Activated naive CD8-positive, alpha-beta T cell (primary cell): ENCODE results near the gene FAM222A.

Experiments used
- H3K27ac Mint-ChIP-seq: one replicate; pipeline ENCODE4 v1.8.0; 2021; ENCODE audit warnings: mixed read lengths
- H3K27me3 Mint-ChIP-seq: one replicate; pipeline ENCODE4 v1.8.0; 2021; ENCODE audit warnings: mixed read lengths
- H3K36me3 Mint-ChIP-seq: one replicate; pipeline ENCODE4 v1.8.0; 2021; ENCODE audit warnings: mixed read lengths
- H3K4me1 Mint-ChIP-seq: one replicate; pipeline ENCODE4 v1.8.0; 2021; ENCODE audit warnings: low read depth, mixed read lengths
- H3K4me3 Mint-ChIP-seq: one replicate; pipeline ENCODE4 v1.8.0; 2021; ENCODE audit warnings: mild to moderate bottlenecking, mixed read lengths
- H3K9me3 Mint-ChIP-seq: one replicate; pipeline ENCODE4 v1.8.0; 2021; ENCODE audit warnings: low read depth, mixed read lengths

The FAM222A gene

DNA sequence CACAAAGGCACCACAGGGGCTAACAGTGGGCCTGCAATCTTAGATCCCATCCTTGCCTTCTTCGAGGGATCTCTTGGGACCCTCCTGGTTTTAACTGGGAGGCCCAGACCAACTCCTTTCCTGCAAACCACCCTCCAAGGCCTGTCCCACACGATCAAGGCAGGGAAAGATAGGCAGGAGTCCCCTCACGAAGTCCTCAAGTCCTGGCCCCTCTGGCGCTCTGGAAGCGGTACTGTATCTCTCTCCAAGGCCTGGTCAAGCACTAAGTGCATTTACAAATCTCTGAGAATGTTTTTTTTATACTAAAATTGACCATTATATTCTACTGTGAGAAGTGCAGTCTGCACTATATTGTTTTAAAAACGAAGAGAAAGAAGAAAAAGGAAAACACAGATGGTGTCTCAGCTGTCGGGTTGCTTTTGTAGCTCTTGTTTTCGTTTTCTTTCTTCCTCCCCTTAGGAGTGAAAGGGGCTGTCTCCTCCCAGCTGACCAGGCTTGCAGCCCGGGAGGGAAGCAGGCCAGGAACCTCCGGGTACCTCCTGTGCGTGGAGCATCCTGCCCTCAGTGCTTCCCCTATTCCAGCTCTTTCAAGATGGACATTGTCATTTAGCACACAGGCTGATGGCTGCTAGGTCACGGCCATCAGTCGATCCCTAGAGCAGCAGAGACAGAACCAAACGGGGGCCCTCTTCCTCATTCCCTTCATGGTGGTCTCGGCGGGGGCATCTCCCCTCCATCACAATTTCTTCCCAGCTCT is 56.7 kb downstream of the FAM222A start:
- no peak overlapping the region for H3K27ac Mint-ChIP-seq

DNA sequence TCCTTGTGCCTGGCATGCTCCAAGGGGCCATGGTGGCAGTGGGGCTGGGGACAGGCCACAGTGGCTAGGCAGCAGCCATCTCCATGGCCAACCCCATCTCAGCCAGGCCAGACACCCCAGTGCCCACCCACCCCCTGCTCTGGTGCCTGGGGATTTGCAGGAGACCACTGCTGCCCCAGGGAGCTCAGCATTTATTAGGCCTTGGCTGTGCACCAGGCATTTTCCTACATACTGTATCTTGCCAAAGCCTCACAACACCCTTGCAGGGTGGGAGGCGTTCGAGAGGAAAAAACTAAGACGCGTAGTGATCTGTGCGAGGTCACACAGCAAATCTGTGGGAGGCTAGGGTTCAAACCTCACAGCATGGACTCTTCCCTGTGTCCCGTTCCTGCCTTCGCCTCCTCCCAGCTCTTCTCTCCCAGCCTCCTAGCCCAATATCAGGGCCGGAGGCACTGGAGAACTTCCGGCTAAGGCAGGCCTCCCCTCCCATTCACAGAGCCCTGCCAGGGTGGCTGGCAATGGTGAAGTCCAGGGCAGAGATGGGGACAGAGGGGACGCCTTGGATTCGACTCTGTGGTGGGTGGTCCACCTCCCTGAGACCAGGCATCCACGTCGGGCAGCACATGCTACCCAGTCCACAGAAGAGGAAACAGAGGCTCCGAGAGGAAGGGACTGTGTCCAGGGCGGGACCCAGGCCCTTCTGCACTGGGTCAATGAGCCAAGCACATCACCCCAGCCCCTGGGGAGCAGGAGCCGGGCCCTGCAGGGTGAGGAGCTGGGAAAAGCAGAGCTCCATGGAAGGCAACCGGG is 57.4 kb downstream of the FAM222A start:
- Mint-ChIP-seq H3K27me3 (peaks cover 2% of the 10 kb centered on the region), H3K9me3 (no peaks in the 10 kb centered on the region), H3K4me1 (peaks cover 4% of the 10 kb centered on the region), H3K27ac (no peak overlapping the region), H3K4me3 (no peak overlapping the region), H3K36me3 (no peaks in the 10 kb centered on the region)

More for the DNA sequence above, 56.7 kb downstream of the FAM222A start:
- Mint-ChIP-seq H3K36me3 (no peaks in the 10 kb centered on the region), H3K9me3 (no peaks in the 10 kb centered on the region), H3K27me3 (peaks cover 2% of the 10 kb centered on the region), H3K4me3 (no peak overlapping the region), H3K4me1 (peaks cover 4% of the 10 kb centered on the region)

DNA sequence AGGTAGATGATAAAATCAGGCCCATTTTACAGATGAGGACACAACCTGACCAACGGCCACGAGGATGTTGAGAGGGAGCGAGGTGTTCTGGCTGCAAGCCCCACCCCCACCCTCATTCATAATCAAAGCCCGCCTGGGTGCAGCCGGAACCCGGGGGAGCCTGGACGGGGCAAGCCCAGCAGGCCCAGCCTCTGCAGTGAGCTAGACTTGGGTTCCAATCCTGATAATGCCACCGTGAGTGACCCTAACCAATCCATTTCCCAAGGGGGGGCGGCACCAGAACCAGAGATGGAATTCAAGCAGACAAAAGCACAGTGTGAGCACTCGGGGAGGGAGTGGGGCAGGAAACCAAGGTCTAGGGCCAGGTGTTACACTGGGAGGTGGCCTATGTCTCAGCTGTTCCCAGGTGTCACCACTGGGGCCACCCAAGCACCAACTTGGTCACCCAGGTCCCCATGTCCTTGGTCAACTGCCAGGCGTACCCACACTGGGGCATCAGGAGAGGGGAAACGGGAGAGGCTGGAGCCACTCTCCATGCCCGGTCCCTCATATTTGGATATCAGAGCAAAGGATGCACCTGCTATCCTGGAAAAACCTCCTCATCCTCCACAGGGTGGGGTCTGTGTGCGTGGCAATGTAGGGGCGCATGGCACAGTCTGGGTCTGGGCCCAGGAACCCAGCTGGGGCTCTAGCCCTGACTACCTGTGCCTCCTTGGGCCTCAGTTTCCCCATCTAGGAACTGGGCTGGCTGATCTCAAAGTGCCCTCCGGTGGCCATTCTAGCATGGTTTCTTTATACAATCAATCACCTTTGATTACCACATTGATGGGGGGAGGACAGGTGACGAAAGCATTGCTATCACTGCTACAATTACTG is 58.4 kb downstream of the FAM222A start:
- H3K27ac Mint-ChIP-seq = no peak overlapping the region
- H3K4me3 Mint-ChIP-seq = peak overlapping the region; percentile 78
- peaks cover 2% of the 10 kb centered on the region for H3K27me3 Mint-ChIP-seq
- peaks cover 4% of the 10 kb centered on the region for H3K4me1 Mint-ChIP-seq
- H3K9me3 Mint-ChIP-seq = no peaks in the 10 kb centered on the region
- no peaks in the 10 kb centered on the region for H3K36me3 Mint-ChIP-seq

DNA sequence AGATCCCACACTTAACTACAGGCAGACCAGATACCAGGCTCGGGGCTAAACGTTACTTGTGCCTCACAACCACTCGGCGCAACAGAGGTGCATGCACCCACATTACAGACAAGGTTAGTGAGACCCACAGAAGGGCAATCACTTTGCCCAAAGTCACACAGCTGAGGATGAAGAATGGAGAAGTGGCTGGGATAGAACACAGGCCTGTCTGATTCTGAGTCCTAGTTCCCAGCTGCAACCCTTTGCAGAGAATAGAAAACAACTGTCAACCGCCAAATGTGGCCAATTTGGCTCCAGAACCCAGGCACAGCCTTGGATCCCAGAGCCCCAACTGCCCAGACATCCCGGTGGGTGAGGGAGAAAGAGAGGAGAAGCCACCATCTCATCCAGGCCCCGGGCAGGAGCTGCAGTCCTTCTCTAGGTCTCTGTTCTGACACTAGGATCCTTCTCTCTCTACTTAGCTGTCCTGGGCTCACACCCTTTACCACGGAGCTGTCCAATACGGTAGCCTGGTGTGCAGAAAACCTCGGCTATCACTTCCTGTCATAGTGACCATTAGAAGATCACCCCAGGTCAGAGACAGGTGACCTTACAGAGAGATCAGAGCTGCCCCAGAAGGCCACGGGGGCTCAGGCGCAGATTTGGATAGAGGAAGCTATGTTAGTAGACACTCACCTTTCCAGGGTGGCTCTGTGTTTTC is 59.1 kb downstream of the FAM222A start:
- no peaks in the 10 kb centered on the region for H3K36me3 Mint-ChIP-seq
- peaks cover 9% of the 10 kb centered on the region for H3K4me1 Mint-ChIP-seq
- H3K9me3 Mint-ChIP-seq = no peaks in the 10 kb centered on the region
- H3K27ac Mint-ChIP-seq = peak overlapping the region; percentile 41
- H3K27me3 Mint-ChIP-seq = peaks cover 2% of the 10 kb centered on the region
- H3K4me3 Mint-ChIP-seq = peak overlapping the region; percentile 78

DNA sequence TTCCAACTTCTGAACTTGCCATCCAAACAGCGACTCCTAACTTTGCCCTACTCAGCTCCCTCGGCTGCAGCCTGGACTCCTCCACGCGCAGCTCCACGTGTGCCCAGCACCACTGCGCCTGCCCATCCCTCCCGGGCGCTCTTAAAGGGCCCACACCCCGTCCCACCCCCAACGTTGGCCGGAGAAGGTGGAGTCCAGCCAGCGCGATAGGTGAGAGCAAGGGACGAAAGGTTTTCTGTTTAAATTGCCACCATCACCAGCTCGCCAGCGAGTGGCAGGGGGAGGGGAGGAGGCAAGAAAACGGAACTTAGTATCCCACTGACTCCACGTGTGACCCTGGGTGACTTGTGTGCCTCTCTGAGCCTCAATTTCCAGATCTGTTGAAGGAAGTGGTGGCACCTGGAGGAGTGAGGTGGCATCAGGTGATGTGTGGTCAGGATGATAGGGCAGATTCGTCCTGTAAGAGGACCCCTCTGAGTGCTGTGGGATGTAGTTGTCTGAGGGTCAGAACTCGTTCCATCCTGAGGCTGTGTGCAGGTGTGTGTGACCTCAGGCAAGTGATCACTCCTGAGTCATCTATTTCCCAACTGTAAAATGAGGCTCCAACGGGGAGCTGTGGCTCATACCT is 59.9 kb downstream of the FAM222A start:
- Mint-ChIP-seq H3K27me3 (peaks cover 2% of the 10 kb centered on the region), H3K4me1 (peaks cover 9% of the 10 kb centered on the region), H3K4me3 (peak overlapping the region; percentile 78), H3K27ac (no peak overlapping the region), H3K9me3 (no peaks in the 10 kb centered on the region), H3K36me3 (no peaks in the 10 kb centered on the region)

DNA sequence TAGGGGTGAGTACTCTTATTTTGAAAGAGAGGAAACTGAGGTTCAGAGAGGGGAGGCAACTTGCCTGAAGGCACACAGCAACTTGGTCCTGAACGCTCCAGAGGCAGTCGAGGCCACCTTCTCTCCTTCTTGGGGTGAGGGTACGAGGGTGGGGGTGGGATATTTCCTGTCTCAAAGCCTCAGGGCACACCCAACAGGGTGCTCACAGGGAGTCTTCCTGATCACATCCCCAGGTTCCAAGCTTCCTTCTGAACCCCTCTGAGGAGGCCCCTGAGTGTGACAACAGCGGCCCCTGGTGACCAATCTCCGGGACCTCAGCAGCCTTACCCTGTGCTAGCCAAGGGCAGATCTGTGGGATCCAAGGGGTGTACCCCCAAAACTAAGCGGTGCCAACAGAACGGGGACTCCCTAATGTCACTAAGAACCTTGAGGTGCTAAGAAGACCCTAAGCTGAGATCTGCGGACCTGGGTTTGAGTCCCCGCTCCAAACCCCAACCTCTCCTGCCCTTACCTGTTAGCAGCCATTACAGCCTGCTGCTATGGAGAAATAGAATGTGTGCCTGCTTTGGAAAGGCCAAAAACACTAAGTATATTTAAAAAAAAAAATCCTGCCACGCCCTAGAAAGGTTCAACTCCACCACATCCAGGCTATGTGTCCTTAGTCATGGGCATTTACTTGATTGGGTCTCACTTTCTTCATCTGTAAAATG is 61.7 kb downstream of the FAM222A start:
- Mint-ChIP-seq H3K27ac (no peak overlapping the region), H3K36me3 (no peaks in the 10 kb centered on the region), H3K4me3 (no peak overlapping the region), H3K27me3 (peaks cover 2% of the 10 kb centered on the region), H3K9me3 (no peaks in the 10 kb centered on the region), H3K4me1 (peaks cover 9% of the 10 kb centered on the region)

DNA sequence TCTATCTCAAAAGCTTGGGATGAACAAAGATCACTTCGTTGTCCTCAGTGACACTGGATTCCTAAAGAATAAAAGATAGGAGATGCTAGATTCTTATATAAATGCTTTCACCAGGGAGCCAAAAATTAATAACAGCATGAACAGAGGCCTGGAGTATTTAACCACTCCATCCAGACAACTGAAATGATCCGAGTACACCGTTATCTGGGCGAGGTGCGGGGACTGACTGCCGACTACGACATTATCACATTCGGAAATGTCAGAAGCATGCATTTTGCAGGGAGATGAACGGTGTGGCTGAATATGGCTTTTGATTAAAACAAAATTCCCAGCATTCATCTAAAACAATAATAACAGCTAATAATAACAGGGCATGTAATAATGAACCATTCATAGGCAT is 63.0 kb downstream of the FAM222A start:
- no peaks in the 10 kb centered on the region for H3K9me3 Mint-ChIP-seq
- H3K4me3 Mint-ChIP-seq = no peak overlapping the region
- H3K27ac Mint-ChIP-seq = no peak overlapping the region
- H3K36me3 Mint-ChIP-seq = no peaks in the 10 kb centered on the region
- H3K4me1 Mint-ChIP-seq = peaks cover 9% of the 10 kb centered on the region
- H3K27me3 Mint-ChIP-seq = peaks cover 2% of the 10 kb centered on the region

DNA sequence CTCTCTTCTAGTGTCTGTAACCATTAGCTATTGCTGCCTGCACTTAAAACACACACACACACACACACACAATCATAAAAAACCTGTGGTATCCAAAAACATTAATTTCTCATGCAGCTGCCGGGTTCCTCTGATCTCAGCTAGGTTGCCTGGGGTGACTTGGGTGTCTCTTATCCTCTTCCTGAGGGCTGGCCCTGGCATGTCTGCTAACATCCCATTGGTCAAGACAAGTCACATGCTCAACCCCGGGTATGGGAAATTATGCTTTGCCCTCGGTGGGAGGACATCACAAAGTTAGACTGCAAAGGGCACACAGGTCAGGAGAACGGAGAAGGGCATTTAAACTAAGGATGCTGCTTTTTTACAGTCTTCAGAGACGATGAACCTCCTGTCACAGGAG is 63.9 kb downstream of the FAM222A start:
- Mint-ChIP-seq H3K4me3 (no peak overlapping the region), H3K27ac (peak overlapping the region; percentile 13), H3K4me1 (peaks cover 9% of the 10 kb centered on the region), H3K36me3 (no peaks in the 10 kb centered on the region), H3K9me3 (no peaks in the 10 kb centered on the region), H3K27me3 (peaks cover 2% of the 10 kb centered on the region)

DNA sequence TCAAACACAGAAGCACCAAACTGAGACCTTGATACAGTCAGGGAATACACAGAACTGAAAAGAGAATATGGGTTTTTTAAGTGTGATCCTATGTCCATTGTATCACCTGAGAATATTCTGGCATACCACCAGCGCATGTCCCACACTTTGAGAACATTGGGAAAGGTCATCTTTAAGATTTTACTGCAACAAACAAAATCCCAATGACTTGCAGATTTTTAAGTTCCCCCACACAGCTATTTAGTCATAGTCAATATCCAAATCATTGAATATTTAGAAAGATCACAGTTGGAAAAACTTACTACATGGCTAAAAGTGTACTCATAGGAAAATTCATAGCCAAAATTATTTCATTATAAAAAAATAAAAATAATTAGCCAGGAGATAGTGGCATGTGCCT is 65.1 kb downstream of the FAM222A start:
- Mint-ChIP-seq H3K9me3 (no peaks in the 10 kb centered on the region), H3K27me3 (no peaks in the 10 kb centered on the region), H3K4me1 (peaks cover 6% of the 10 kb centered on the region), H3K36me3 (no peaks in the 10 kb centered on the region), H3K27ac (no peak overlapping the region), H3K4me3 (no peak overlapping the region)

DNA sequence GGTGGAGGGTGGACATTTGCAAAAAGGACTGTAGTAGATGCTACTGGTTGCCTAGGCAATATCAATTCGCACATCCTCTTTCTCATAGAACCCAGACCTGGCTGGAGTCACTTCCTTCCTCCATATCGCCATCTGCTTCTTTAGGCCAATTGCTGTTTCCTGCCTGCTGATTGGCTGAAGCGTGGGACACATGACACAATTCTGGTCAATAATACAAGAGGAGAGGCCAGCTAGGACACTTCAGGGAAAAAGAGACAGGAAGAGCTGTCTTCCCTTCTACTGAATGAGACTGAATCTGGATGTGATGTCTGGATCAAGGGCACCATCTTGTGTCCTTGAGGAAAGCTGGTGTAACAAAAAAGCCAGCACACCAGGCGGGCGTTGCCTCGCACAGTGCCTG is 65.8 kb downstream of the FAM222A start:
- Mint-ChIP-seq H3K27me3 (no peaks in the 10 kb centered on the region), H3K4me3 (no peak overlapping the region), H3K4me1 (peaks cover 6% of the 10 kb centered on the region), H3K9me3 (no peaks in the 10 kb centered on the region), H3K27ac (no peak overlapping the region), H3K36me3 (no peaks in the 10 kb centered on the region)

DNA sequence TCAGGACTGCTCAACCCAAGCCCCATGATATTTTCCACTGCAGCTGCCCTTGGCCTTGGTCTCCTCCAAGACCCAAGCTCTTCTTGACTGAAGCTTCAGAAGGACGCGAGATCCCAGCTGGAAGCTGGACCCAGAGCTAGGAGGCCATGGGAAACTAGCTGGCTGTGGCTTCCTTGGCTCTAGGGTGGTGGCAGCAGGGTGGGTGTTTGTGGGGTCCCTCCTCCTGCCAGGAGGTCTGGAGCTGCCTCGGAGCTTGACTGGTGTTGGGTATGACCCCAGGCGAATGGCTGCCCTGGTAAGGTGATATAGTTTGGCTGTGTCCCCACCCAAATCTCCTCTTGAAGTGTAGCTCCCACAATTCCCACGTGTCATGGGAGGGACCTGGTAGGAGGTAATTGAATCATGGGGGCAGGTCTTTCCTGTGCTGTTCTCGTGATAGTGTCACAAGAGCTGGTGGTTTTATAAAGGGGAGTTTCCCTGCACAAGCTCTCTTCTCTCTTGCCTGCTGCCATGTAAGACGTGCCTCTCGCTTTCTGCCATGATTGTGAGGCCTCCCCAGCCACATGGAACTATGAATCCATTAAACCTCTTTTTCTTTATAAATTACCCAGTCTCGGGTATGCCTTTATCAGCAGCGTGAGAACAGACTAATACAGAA is 68.2 kb downstream of the FAM222A start:
- Mint-ChIP-seq H3K36me3 (no peaks in the 10 kb centered on the region), H3K4me1 (peaks cover 6% of the 10 kb centered on the region), H3K4me3 (no peak overlapping the region), H3K27ac (no peak overlapping the region), H3K9me3 (no peaks in the 10 kb centered on the region), H3K27me3 (no peaks in the 10 kb centered on the region)

DNA sequence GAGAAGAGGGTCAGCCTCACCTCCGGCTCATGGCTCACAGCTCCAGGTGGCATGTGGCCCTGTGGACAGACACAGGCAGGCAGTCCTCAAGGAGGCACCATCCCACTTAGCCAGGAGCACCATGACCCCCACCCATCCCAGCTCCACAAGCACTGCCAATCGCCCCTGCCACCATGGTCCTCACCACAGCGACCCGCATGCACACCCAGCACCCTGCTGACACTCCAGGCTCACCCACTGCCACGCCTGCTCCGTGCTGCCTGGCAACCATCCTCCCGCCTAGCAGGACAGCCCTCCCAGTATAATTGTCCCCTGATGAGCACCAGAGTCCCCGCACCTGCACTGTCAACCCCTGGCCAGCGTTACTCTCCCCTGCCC is 68.7 kb downstream of the FAM222A start:
- Mint-ChIP-seq H3K27ac (no peak overlapping the region), H3K4me3 (no peak overlapping the region), H3K4me1 (peaks cover 5% of the 10 kb centered on the region), H3K36me3 (no peaks in the 10 kb centered on the region), H3K9me3 (no peaks in the 10 kb centered on the region), H3K27me3 (no peaks in the 10 kb centered on the region)
